GM23338 (cell line): Measurements from ENCODE around the gene TTC27. TPM values are rescaled to one million over a fixed set of nuclear protein-coding genes. Genes with fewer than 3 reads are reported as not detected.

Source experiments
- ATAC-seq: fragments of 200-7000 bp; cut with Tn5 transposase; 3 replicates; pipeline ENCODE4 v1.9.1; 2020
- DNase-seq: peaks from one replicate; pipeline ENCODE4 v3.0.0-alpha.2; 2015; ENCODE audit warnings: low spot score
- H2AFZ ChIP-seq: fragments of 200-600 bp; sonication (generic); 2 replicates; pipeline ENCODE4 v1.8.0; 2016; ENCODE audit warnings: antibody characterized with exemption, mild to moderate bottlenecking, moderate library complexity
- H3F3A ChIP-seq: fragments of 200-600 bp; sonication (generic); replicated peaks from 2 replicates; pipeline ENCODE4 v1.8.0; 2017; ENCODE audit warnings: antibody characterized with exemption, mixed run types, low read depth
- H3K27ac ChIP-seq: fragments of 200-600 bp; sonication (generic); 2 replicates; pipeline ENCODE4 v1.6.1; 2016; ENCODE audit warnings: low read depth
- H3K27me3 ChIP-seq: fragments of 200-600 bp; sonication (generic); 2 replicates; pipeline ENCODE4 v1.8.0; 2016; ENCODE audit warnings: mild to moderate bottlenecking, mixed run types, moderate library complexity; ENCODE audit not compliant: insufficient read depth
- H3K36me3 ChIP-seq: fragments of 200-600 bp; sonication (generic); 2 replicates; pipeline ENCODE4 v1.8.0; 2016; ENCODE audit warnings: mild to moderate bottlenecking; ENCODE audit not compliant: insufficient read depth
- H3K4me1 ChIP-seq: fragments of 200-600 bp; sonication (generic); 2 replicates; pipeline ENCODE4 v1.8.0; 2016; ENCODE audit warnings: mild to moderate bottlenecking, moderate library complexity; ENCODE audit not compliant: insufficient read depth
- H3K4me2 ChIP-seq: fragments of 200-600 bp; sonication (generic); 2 replicates; pipeline ENCODE4 v1.7.1; 2017; ENCODE audit warnings: mixed run types
- H3K4me3 ChIP-seq: fragments of 200-600 bp; sonication (generic); 2 replicates; pipeline ENCODE4 v1.6.1; 2016; ENCODE audit warnings: mixed run types
- H3K79me2 ChIP-seq: fragments of 200-600 bp; sonication (generic); replicated peaks from 2 replicates; pipeline ENCODE4 v1.8.0; 2017; ENCODE audit warnings: mild to moderate bottlenecking; ENCODE audit not compliant: insufficient read depth
- H3K9me2 ChIP-seq: fragments of 200-600 bp; sonication (generic); 2 replicates; pipeline ENCODE4 v1.8.0; 2017; ENCODE audit not compliant: insufficient read depth
- H4K20me1 ChIP-seq: fragments of 200-600 bp; sonication (generic); replicated peaks from 2 replicates; pipeline ENCODE4 v1.8.0; 2017; ENCODE audit warnings: mild to moderate bottlenecking; ENCODE audit not compliant: insufficient read depth
- H3K27ac Mint-ChIP-seq: 2 replicates; pipeline ENCODE4 v1.8.0; 2020; ENCODE audit warnings: inconsistent platforms, mild to moderate bottlenecking, moderate library complexity, mixed read lengths
- H3K27me3 Mint-ChIP-seq: 3 replicates; pipeline ENCODE4 v1.8.0; 2022; ENCODE audit warnings: low read depth, mild to moderate bottlenecking, moderate library complexity, mixed read lengths, inconsistent platforms; ENCODE audit not compliant: insufficient read depth, poor library complexity
- H3K36me3 Mint-ChIP-seq: 3 replicates; pipeline ENCODE4 v1.8.0; 2021; ENCODE audit warnings: low read depth, mild to moderate bottlenecking, inconsistent platforms, moderate library complexity, mixed read lengths
- H3K4me1 Mint-ChIP-seq: 3 replicates; pipeline ENCODE4 v1.8.0; 2020; ENCODE audit warnings: mild to moderate bottlenecking, inconsistent platforms, mixed read lengths
- H3K4me3 Mint-ChIP-seq: 3 replicates; pipeline ENCODE4 v1.8.0; 2021; ENCODE audit warnings: moderate library complexity, mild to moderate bottlenecking, inconsistent platforms, mixed read lengths
- H3K9me3 Mint-ChIP-seq: 3 replicates; pipeline ENCODE4 v1.8.0; 2020; ENCODE audit warnings: moderate library complexity, mild to moderate bottlenecking, inconsistent platforms, mixed read lengths
- CREB1 ChIP-seq: fragments of 250-450 bp; sonication (Bioruptor Pico); IDR thresholded peaks from 2 replicates; pipeline ENCODE4 v1.5.0; 2020; ENCODE audit warnings: low read depth, mild to moderate bottlenecking, moderate library complexity
- EZH2 ChIP-seq: fragments of 200-600 bp; sonication (generic); IDR thresholded peaks from one replicate; pipeline ENCODE4 v1.8.0; 2017; ENCODE audit warnings: antibody characterized with exemption, mild to moderate bottlenecking, low read depth; ENCODE audit not compliant: unreplicated experiment
- EZH2phosphoT487 ChIP-seq: fragments of 200-600 bp; sonication (generic); IDR thresholded peaks from one replicate; pipeline ENCODE4 v1.8.1; 2018; ENCODE audit warnings: antibody characterized with exemption; ENCODE audit not compliant: unreplicated experiment
- JUNB ChIP-seq: IDR thresholded peaks from one replicate; pipeline ENCODE4 v1.6.1; 2016; ENCODE audit warnings: antibody characterized with exemption; ENCODE audit not compliant: unreplicated experiment
- NANOG ChIP-seq: IDR thresholded peaks from 2 replicates; pipeline ENCODE4 v1.6.1; 2016; ENCODE audit warnings: antibody characterized with exemption, borderline replicate concordance
- POLR2AphosphoS5 ChIP-seq: IDR thresholded peaks from 2 replicates; pipeline ENCODE4 v1.6.1; 2016; ENCODE audit warnings: antibody characterized with exemption, low read depth
- STAT1 ChIP-seq: IDR thresholded peaks from one replicate; pipeline ENCODE4 v1.6.1; 2016; ENCODE audit warnings: antibody characterized with exemption; ENCODE audit not compliant: unreplicated experiment
- ZNF114 ChIP-seq: fragments of 250-450 bp; sonication (Bioruptor Pico); IDR thresholded peaks from 2 replicates; pipeline ENCODE4 v1.5.0; 2020; ENCODE audit warnings: mild to moderate bottlenecking, moderate library complexity
- ZNF331 ChIP-seq: fragments of 250-450 bp; sonication (Bioruptor Pico); IDR thresholded peaks from 2 replicates; pipeline ENCODE4 v1.5.0; 2020; ENCODE audit warnings: low read depth, mild to moderate bottlenecking, moderate library complexity
- polyA plus RNA-seq: library from polyadenylated mRNA; unstranded; fragments of >200 nt; fragmentation: Nextera tagmentation; extraction: Ambion mirVana; gene quantifications from 2 replicates; pipeline ENCODE4 v1.2.1, GENCODE V29; 2016
- total RNA-seq: library from RNA; depleted of rRNA; stranded (reverse); fragments of >200 nt; shearing (Covaris generic); gene quantifications from 2 replicates; pipeline ENCODE4 v1.2.3, GENCODE V29; 2014
- TF ChIP-seq, protein P1 (sequence below): IDR thresholded peaks from 2 replicates; pipeline ENCODE4 v1.6.1; 2016; ENCODE audit warnings: antibody characterized with exemption
- TF ChIP-seq, protein P2 (sequence below): fragments of 250-450 bp; sonication (Bioruptor Pico); IDR thresholded peaks from 2 replicates; pipeline ENCODE4 v1.5.0; 2020; ENCODE audit warnings: mild to moderate bottlenecking, moderate library complexity
- TF ChIP-seq, protein P3 (sequence below), 2 experiments: fragments of 200-600 bp in 1 of 2; sonication (generic) in 1 of 2; conservative IDR thresholded peaks; 2 replicates each; pipeline versions ENCODE4 v1.5.1 to v1.6.1; 2016 to 2017; ENCODE audit warnings: antibody characterized with exemption in 2 of 2, low read depth in 2 of 2, mild to moderate bottlenecking in 2 of 2, moderate library complexity in 1 of 2
- TF ChIP-seq, protein P4 (sequence below): IDR thresholded peaks from one replicate; pipeline ENCODE4 v1.6.1; 2018; ENCODE audit warnings: antibody characterized with exemption; ENCODE audit not compliant: unreplicated experiment

TTC27 gene
- total and polyA plus RNA-seq, 2 experiments from 2014 or later = 11.8 to 41.3 TPM

DNA sequence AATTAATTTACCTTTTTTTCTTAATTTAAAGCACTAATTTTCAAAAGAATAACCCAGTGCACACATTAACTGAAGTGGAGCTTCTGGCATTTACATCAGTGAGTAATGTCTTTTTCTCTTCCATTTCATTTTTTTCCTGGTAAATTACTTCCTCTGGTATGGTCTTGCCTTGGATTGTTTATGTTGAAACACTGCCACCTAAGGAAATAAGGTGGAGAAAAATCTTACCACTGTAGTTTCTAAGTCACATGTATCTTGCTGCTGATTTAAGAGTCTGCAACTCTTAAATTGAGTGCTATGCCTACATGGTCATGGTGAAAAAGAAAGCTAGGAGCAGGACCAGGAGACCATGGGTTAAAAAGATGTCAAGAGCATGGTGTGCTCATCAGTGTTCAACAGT, 51.0 kb downstream of the TTC27 start:
- no peaks in the 10 kb centered on the region; the same call in 1 of the 2 replicates for H3K36me3 ChIP-seq
- no peak for TF ChIP-seq ZNF331
- no peak for TF ChIP-seq EZH2
- TF ChIP-seq STAT1 = no peak
- TF ChIP-seq EZH2phosphoT487 = no peak
- TF ChIP-seq, protein P1, sequence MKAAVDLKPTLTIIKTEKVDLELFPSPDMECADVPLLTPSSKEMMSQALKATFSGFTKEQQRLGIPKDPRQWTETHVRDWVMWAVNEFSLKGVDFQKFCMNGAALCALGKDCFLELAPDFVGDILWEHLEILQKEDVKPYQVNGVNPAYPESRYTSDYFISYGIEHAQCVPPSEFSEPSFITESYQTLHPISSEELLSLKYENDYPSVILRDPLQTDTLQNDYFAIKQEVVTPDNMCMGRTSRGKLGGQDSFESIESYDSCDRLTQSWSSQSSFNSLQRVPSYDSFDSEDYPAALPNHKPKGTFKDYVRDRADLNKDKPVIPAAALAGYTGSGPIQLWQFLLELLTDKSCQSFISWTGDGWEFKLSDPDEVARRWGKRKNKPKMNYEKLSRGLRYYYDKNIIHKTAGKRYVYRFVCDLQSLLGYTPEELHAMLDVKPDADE = no peak
- TF ChIP-seq ZNF114 (CRISPR knock-in tag) = no peak
- TF ChIP-seq JUNB = no peak
- TF ChIP-seq, protein P2, sequence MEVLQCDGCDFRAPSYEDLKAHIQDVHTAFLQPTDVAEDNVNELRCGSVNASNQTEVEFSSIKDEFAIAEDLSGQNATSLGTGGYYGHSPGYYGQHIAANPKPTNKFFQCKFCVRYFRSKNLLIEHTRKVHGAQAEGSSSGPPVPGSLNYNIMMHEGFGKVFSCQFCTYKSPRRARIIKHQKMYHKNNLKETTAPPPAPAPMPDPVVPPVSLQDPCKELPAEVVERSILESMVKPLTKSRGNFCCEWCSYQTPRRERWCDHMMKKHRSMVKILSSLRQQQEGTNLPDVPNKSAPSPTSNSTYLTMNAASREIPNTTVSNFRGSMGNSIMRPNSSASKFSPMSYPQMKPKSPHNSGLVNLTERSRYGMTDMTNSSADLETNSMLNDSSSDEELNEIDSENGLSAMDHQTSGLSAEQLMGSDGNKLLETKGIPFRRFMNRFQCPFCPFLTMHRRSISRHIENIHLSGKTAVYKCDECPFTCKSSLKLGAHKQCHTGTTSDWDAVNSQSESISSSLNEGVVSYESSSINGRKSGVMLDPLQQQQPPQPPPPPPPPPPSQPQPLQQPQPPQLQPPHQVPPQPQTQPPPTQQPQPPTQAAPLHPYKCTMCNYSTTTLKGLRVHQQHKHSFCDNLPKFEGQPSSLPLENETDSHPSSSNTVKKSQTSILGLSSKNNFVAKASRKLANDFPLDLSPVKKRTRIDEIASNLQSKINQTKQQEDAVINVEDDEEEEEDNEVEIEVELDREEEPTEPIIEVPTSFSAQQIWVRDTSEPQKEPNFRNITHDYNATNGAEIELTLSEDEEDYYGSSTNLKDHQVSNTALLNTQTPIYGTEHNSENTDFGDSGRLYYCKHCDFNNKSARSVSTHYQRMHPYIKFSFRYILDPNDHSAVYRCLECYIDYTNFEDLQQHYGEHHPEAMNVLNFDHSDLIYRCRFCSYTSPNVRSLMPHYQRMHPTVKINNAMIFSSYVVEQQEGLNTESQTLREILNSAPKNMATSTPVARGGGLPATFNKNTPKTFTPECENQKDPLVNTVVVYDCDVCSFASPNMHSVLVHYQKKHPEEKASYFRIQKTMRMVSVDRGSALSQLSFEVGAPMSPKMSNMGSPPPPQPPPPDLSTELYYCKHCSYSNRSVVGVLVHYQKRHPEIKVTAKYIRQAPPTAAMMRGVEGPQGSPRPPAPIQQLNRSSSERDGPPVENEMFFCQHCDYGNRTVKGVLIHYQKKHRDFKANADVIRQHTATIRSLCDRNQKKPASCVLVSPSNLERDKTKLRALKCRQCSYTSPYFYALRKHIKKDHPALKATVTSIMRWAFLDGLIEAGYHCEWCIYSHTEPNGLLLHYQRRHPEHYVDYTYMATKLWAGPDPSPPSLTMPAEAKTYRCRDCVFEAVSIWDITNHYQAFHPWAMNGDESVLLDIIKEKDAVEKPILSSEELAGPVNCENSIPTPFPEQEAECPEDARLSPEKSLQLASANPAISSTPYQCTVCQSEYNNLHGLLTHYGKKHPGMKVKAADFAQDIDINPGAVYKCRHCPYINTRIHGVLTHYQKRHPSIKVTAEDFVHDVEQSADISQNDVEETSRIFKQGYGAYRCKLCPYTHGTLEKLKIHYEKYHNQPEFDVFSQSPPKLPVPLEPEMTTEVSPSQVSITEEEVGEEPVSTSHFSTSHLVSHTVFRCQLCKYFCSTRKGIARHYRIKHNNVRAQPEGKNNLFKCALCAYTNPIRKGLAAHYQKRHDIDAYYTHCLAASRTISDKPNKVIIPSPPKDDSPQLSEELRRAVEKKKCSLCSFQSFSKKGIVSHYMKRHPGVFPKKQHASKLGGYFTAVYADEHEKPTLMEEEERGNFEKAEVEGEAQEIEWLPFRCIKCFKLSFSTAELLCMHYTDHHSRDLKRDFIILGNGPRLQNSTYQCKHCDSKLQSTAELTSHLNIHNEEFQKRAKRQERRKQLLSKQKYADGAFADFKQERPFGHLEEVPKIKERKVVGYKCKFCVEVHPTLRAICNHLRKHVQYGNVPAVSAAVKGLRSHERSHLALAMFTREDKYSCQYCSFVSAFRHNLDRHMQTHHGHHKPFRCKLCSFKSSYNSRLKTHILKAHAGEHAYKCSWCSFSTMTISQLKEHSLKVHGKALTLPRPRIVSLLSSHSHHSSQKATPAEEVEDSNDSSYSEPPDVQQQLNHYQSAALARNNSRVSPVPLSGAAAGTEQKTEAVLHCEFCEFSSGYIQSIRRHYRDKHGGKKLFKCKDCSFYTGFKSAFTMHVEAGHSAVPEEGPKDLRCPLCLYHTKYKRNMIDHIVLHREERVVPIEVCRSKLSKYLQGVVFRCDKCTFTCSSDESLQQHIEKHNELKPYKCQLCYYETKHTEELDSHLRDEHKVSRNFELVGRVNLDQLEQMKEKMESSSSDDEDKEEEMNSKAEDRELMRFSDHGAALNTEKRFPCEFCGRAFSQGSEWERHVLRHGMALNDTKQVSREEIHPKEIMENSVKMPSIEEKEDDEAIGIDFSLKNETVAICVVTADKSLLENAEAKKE (CRISPR knock-in tag) = no peak
- TF ChIP-seq, protein P3, sequence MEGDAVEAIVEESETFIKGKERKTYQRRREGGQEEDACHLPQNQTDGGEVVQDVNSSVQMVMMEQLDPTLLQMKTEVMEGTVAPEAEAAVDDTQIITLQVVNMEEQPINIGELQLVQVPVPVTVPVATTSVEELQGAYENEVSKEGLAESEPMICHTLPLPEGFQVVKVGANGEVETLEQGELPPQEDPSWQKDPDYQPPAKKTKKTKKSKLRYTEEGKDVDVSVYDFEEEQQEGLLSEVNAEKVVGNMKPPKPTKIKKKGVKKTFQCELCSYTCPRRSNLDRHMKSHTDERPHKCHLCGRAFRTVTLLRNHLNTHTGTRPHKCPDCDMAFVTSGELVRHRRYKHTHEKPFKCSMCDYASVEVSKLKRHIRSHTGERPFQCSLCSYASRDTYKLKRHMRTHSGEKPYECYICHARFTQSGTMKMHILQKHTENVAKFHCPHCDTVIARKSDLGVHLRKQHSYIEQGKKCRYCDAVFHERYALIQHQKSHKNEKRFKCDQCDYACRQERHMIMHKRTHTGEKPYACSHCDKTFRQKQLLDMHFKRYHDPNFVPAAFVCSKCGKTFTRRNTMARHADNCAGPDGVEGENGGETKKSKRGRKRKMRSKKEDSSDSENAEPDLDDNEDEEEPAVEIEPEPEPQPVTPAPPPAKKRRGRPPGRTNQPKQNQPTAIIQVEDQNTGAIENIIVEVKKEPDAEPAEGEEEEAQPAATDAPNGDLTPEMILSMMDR (conservative IDR thresholded peaks at IDR 0.05; ENCODE audit: low read depth in 2 of 2) = no peak; a peak in 1 of 4 replicates
- no peak for TF ChIP-seq NANOG
- no peak for TF ChIP-seq CREB1 (CRISPR knock-in tag)
- TF ChIP-seq, protein P4, sequence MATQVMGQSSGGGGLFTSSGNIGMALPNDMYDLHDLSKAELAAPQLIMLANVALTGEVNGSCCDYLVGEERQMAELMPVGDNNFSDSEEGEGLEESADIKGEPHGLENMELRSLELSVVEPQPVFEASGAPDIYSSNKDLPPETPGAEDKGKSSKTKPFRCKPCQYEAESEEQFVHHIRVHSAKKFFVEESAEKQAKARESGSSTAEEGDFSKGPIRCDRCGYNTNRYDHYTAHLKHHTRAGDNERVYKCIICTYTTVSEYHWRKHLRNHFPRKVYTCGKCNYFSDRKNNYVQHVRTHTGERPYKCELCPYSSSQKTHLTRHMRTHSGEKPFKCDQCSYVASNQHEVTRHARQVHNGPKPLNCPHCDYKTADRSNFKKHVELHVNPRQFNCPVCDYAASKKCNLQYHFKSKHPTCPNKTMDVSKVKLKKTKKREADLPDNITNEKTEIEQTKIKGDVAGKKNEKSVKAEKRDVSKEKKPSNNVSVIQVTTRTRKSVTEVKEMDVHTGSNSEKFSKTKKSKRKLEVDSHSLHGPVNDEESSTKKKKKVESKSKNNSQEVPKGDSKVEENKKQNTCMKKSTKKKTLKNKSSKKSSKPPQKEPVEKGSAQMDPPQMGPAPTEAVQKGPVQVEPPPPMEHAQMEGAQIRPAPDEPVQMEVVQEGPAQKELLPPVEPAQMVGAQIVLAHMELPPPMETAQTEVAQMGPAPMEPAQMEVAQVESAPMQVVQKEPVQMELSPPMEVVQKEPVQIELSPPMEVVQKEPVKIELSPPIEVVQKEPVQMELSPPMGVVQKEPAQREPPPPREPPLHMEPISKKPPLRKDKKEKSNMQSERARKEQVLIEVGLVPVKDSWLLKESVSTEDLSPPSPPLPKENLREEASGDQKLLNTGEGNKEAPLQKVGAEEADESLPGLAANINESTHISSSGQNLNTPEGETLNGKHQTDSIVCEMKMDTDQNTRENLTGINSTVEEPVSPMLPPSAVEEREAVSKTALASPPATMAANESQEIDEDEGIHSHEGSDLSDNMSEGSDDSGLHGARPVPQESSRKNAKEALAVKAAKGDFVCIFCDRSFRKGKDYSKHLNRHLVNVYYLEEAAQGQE = no peak
- no peak for TF ChIP-seq POLR2AphosphoS5
- H4K20me1 ChIP-seq = no peaks in the 10 kb centered on the region; the same call in 1 of the 2 replicates
- Mint-ChIP-seq H3K27ac (no peak overlapping the region), H3K36me3 (peaks cover 5% of the 10 kb centered on the region; the same call in 2 of the 3 replicates), H3K27me3 (no peaks in the 10 kb centered on the region), H3K4me1 (no peaks in the 10 kb centered on the region), H3K9me3 (no peaks in the 10 kb centered on the region), H3K4me3 (no peak overlapping the region)
- H3F3A ChIP-seq = no peaks in the 10 kb centered on the region
- no peak overlapping the region for H3K4me3 ChIP-seq
- no peaks in the 10 kb centered on the region for H3K27me3 ChIP-seq
- no peak overlapping the region for H2AFZ ChIP-seq
- DNase-seq (no peak), ATAC-seq (no peak)
- H3K79me2 ChIP-seq = no peaks in the 10 kb centered on the region
- H3K4me2 ChIP-seq = no peak overlapping the region
- no peaks in the 10 kb centered on the region for H3K4me1 ChIP-seq
- no peak overlapping the region for H3K27ac ChIP-seq
- H3K9me2 ChIP-seq = no peaks in the 10 kb centered on the region
